Loucy (cell line): Measurements from ENCODE around the gene ANK3.

ENCODE experiments used
- H2AFZ ChIP-seq: fragments of 200-600 bp; sonication (generic); 2 replicates; pipeline ENCODE4 v1.6.0; 2016; ENCODE audit warnings: antibody characterized with exemption, mild to moderate bottlenecking, low read length, moderate library complexity
- H3F3A ChIP-seq: fragments of 200-600 bp; 2 replicates; pipeline ENCODE4 v1.6.0; 2016; ENCODE audit warnings: antibody characterized with exemption, low read depth, mild to moderate bottlenecking
- H3K27me3 ChIP-seq: fragments of 200-600 bp; sonication (generic); 2 replicates; pipeline ENCODE4 v1.6.1; 2014; ENCODE audit warnings: low read length, mild to moderate bottlenecking; ENCODE audit not compliant: insufficient read depth, poor library complexity, severe bottlenecking
- H3K36me3 ChIP-seq: fragments of 200-600 bp; sonication (generic); 2 replicates; pipeline ENCODE4 v1.6.1; 2016; ENCODE audit warnings: low read length; ENCODE audit not compliant: insufficient read depth
- H3K4me1 ChIP-seq: fragments of 200-600 bp; sonication (generic); 2 replicates; pipeline ENCODE4 v1.5.1; 2014; ENCODE audit warnings: low read length, mild to moderate bottlenecking; ENCODE audit not compliant: insufficient read depth, poor library complexity, severe bottlenecking
- H3K4me2 ChIP-seq: fragments of 200-600 bp; sonication (generic); 2 replicates; pipeline ENCODE4 v1.6.0; 2014; ENCODE audit warnings: antibody characterized with exemption, low read length, low read depth, mild to moderate bottlenecking; ENCODE audit not compliant: poor library complexity, severe bottlenecking
- H3K4me3 ChIP-seq: fragments of 200-600 bp; sonication (generic); 2 replicates; pipeline ENCODE4 v1.5.1; 2014; ENCODE audit warnings: low read length, mild to moderate bottlenecking, mixed read lengths; ENCODE audit not compliant: poor library complexity, severe bottlenecking
- H3K79me2 ChIP-seq: fragments of 200-600 bp; sonication (generic); 2 replicates; pipeline ENCODE4 v1.6.1; 2014; ENCODE audit warnings: low read length; ENCODE audit not compliant: insufficient read depth
- H3K9ac ChIP-seq: fragments of 200-600 bp; sonication (generic); 2 replicates; pipeline ENCODE4 v1.6.0; 2014; ENCODE audit warnings: mild to moderate bottlenecking, low read depth, low read length, moderate library complexity; ENCODE audit not compliant: poor library complexity, severe bottlenecking
- H3K9me2 ChIP-seq: fragments of 200-600 bp; sonication (generic); replicated peaks from 2 replicates; pipeline ENCODE4 v1.6.1; 2016; ENCODE audit warnings: low read depth, low read length, mixed read lengths
- H3K9me3 ChIP-seq: fragments of 200-600 bp; sonication (generic); 2 replicates; pipeline ENCODE4 v1.6.1; 2014; ENCODE audit warnings: mild to moderate bottlenecking, antibody characterized with exemption, low read length, low read depth; ENCODE audit not compliant: insufficient read depth
- H4K20me1 ChIP-seq: fragments of 200-600 bp; sonication (generic); 2 replicates; pipeline ENCODE4 v1.6.0; 2014; ENCODE audit warnings: antibody characterized with exemption, low read length, mild to moderate bottlenecking; ENCODE audit not compliant: insufficient read depth, poor library complexity, severe bottlenecking
- EZH2phosphoT487 ChIP-seq: fragments of 200-600 bp; IDR thresholded peaks from 2 replicates; pipeline ENCODE4 v1.6.1; 2018; ENCODE audit warnings: antibody characterized with exemption, mild to moderate bottlenecking, moderate library complexity, borderline replicate concordance
- TF ChIP-seq, protein P1 (sequence below): fragments of 200-600 bp; sonication (generic); conservative IDR thresholded peaks from 2 replicates; pipeline ENCODE4 v1.5.1; 2014; ENCODE audit warnings: mild to moderate bottlenecking, antibody characterized with exemption, low read length

The ANK3 gene

GRCh38 chr10:60368875-60369546 lies 20.7 kb downstream of the ANK3 start:
- no peaks in the 10 kb centered on the region for H3K27me3 ChIP-seq
- no peaks in the 10 kb centered on the region for H3K36me3 ChIP-seq
- no peak overlapping the region for H3K9ac ChIP-seq
- H3K4me1 ChIP-seq = no peaks in the 10 kb centered on the region
- no peaks in the 10 kb centered on the region for H3K79me2 ChIP-seq
- no peaks in the 10 kb centered on the region for H3K9me3 ChIP-seq
- no peaks in the 10 kb centered on the region for H3K9me2 ChIP-seq
- H3K4me3 ChIP-seq = no peak overlapping the region
- no peak overlapping the region for H3K4me2 ChIP-seq
- TF ChIP-seq, protein P1, sequence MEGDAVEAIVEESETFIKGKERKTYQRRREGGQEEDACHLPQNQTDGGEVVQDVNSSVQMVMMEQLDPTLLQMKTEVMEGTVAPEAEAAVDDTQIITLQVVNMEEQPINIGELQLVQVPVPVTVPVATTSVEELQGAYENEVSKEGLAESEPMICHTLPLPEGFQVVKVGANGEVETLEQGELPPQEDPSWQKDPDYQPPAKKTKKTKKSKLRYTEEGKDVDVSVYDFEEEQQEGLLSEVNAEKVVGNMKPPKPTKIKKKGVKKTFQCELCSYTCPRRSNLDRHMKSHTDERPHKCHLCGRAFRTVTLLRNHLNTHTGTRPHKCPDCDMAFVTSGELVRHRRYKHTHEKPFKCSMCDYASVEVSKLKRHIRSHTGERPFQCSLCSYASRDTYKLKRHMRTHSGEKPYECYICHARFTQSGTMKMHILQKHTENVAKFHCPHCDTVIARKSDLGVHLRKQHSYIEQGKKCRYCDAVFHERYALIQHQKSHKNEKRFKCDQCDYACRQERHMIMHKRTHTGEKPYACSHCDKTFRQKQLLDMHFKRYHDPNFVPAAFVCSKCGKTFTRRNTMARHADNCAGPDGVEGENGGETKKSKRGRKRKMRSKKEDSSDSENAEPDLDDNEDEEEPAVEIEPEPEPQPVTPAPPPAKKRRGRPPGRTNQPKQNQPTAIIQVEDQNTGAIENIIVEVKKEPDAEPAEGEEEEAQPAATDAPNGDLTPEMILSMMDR = no peak
- no peak for TF ChIP-seq EZH2phosphoT487
- no peaks in the 10 kb centered on the region for H4K20me1 ChIP-seq
- H3F3A ChIP-seq = no peaks in the 10 kb centered on the region
- no peak overlapping the region for H2AFZ ChIP-seq

DNA sequence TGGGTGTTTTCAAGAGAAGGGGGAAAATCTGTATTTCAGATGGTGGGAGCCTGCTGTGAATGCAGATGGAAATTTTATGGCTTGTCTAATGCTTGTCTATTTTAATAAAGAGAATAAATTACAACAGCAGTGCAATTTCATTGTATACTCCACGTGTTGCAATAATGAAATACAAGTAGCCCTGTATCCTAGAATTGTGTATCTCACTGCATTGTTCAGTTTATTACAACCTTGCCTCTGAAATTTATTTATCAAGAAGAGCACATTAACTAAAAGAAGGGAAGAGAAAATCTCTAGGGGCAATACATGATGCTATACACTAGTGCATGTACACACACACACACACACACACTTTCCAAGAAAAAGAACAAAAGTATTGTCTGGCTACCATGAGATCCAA lies 21.8 kb downstream of the ANK3 start:
- H3K27me3 ChIP-seq = no peaks in the 10 kb centered on the region
- H4K20me1 ChIP-seq = no peaks in the 10 kb centered on the region
- H3K4me2 ChIP-seq = no peak overlapping the region
- H3K36me3 ChIP-seq = no peaks in the 10 kb centered on the region
- H3K79me2 ChIP-seq = no peaks in the 10 kb centered on the region
- H3K4me1 ChIP-seq = no peaks in the 10 kb centered on the region
- no peaks in the 10 kb centered on the region for H3K9me2 ChIP-seq
- no peaks in the 10 kb centered on the region for H3K9me3 ChIP-seq
- H2AFZ ChIP-seq = no peak overlapping the region
- TF ChIP-seq, protein P1 = no peak
- TF ChIP-seq EZH2phosphoT487 = no peak
- H3K4me3 ChIP-seq = no peak overlapping the region
- H3F3A ChIP-seq = no peaks in the 10 kb centered on the region
- H3K9ac ChIP-seq = no peak overlapping the region

DNA sequence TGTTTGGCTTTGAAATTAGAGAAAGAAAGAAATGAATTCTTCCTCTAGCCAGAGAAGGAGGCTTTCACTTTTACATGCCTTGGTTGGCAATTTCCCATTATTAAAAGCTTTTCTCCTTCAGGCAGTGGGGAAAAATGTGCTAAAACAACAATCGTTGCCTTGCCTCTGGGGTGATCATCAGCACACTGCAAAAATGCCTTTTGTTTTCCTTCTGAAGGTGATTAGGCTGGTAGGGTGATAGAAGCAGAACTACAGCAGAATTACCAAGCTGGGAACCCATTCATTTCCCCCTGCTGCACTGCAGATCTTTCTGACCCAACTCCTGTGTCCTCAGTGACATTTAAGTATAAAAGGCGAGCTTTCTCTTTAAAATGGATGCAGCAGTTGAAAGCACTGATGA lies 22.2 kb downstream of the ANK3 start:
- Histone ChIP-seq H3K4me1 (no peaks in the 10 kb centered on the region), H3F3A (no peaks in the 10 kb centered on the region), H3K4me3 (no peak overlapping the region), H3K4me2 (no peak overlapping the region), H3K36me3 (no peaks in the 10 kb centered on the region), H3K79me2 (no peaks in the 10 kb centered on the region), H3K9me3 (no peaks in the 10 kb centered on the region), H3K27me3 (no peaks in the 10 kb centered on the region), H3K9ac (no peak overlapping the region), H4K20me1 (no peaks in the 10 kb centered on the region), H2AFZ (no peak overlapping the region), H3K9me2 (no peaks in the 10 kb centered on the region)
- no peak for TF ChIP-seq EZH2phosphoT487
- TF ChIP-seq, protein P1 = no peak
